OCI-LY1 (cell line): ENCODE measurements around the gene KRTAP10-2.

Experiments used
- H2AFZ ChIP-seq: fragments of 200-600 bp; sonication (generic), shearing (Covaris generic); 2 replicates; pipeline ENCODE4 v1.6.0; 2014; ENCODE audit warnings: antibody characterized with exemption, mild to moderate bottlenecking, low read length
- H3F3A ChIP-seq: fragments of 200-600 bp; sonication (generic), shearing (Covaris generic); 2 replicates; pipeline ENCODE4 v1.6.0; 2014; ENCODE audit warnings: mild to moderate bottlenecking, antibody characterized with exemption, low read length, moderate library complexity; ENCODE audit not compliant: insufficient read depth
- H3K27ac ChIP-seq: fragments of 200-600 bp; sonication (generic); 2 replicates; pipeline ENCODE4 v1.5.1; 2014; ENCODE audit warnings: low read length, mixed run types, mild to moderate bottlenecking, low read depth; ENCODE audit not compliant: poor library complexity, severe bottlenecking
- H3K27me3 ChIP-seq: fragments of 200-600 bp; sonication (generic); 2 replicates; pipeline ENCODE4 v1.6.0; 2014; ENCODE audit warnings: antibody characterized with exemption, mild to moderate bottlenecking, low read length, moderate library complexity; ENCODE audit not compliant: insufficient read depth
- H3K36me3 ChIP-seq: fragments of 200-600 bp; sonication (generic); 2 replicates; pipeline ENCODE4 v1.6.1; 2014; ENCODE audit warnings: mild to moderate bottlenecking, antibody characterized with exemption, low read length, moderate library complexity, mixed read lengths; ENCODE audit not compliant: insufficient read depth
- H3K4me1 ChIP-seq: fragments of 200-600 bp; sonication (generic); 2 replicates; pipeline ENCODE4 v1.5.1; 2014; ENCODE audit warnings: mild to moderate bottlenecking, low read length, moderate library complexity; ENCODE audit not compliant: insufficient read depth, severe bottlenecking
- H3K4me2 ChIP-seq: fragments of 200-600 bp; sonication (generic), shearing (Covaris generic); 2 replicates; pipeline ENCODE4 v1.6.1; 2014; ENCODE audit warnings: low read length
- H3K4me3 ChIP-seq: fragments of 200-600 bp; sonication (generic); 2 replicates; pipeline ENCODE4 v1.5.1; 2014; ENCODE audit warnings: low read length, low read depth, mild to moderate bottlenecking, mixed read lengths; ENCODE audit not compliant: poor library complexity, severe bottlenecking
- H3K79me2 ChIP-seq: fragments of 200-600 bp; shearing (Covaris generic); 2 replicates; pipeline ENCODE4 v1.6.1; 2016; ENCODE audit warnings: mixed run types, low read length, mixed read lengths; ENCODE audit not compliant: insufficient read depth
- H3K9ac ChIP-seq: fragments of 200-600 bp; sonication (generic), shearing (Covaris generic); 2 replicates; pipeline ENCODE4 v1.6.1; 2014; ENCODE audit warnings: mild to moderate bottlenecking, low read length, mixed read lengths
- H3K9me2 ChIP-seq: fragments of 200-600 bp; sonication (generic), shearing (Covaris generic); 2 replicates; pipeline ENCODE4 v1.6.1; 2014; ENCODE audit warnings: low read depth, mild to moderate bottlenecking, low read length, mixed read lengths
- H3K9me3 ChIP-seq: fragments of 200-600 bp; shearing (Covaris generic); 2 replicates; pipeline ENCODE4 v1.6.1; 2014; ENCODE audit warnings: low read length, mixed read lengths
- H4K20me1 ChIP-seq: fragments of 200-600 bp; sonication (generic), shearing (Covaris generic); 2 replicates; pipeline ENCODE4 v1.6.0; 2016; ENCODE audit warnings: mild to moderate bottlenecking, low read length; ENCODE audit not compliant: insufficient read depth
- CTCF ChIP-seq: fragments of 200-600 bp; sonication (generic), shearing (Covaris generic); IDR thresholded peaks from 2 replicates; pipeline ENCODE4 v1.5.1; 2017; ENCODE audit warnings: mild to moderate bottlenecking, antibody characterized with exemption, low read length, moderate library complexity, mixed read lengths
- EZH2 ChIP-seq: fragments of 200-600 bp; sonication (generic), shearing (Covaris generic); IDR thresholded peaks from 2 replicates; pipeline ENCODE4 v1.8.0; 2017; ENCODE audit warnings: borderline replicate concordance, mixed run types, mild to moderate bottlenecking, antibody characterized with exemption, low read length, moderate library complexity, mixed read lengths

The KRTAP10-2 gene

GRCh38 chr21:44556879-44557278 is 5.6 kb upstream of the KRTAP10-2 start:
- H3K36me3 ChIP-seq, result no peaks in the 10 kb centered on the region
- no peaks in the 10 kb centered on the region; the same call in 1 of the 2 replicates for H3K27me3 ChIP-seq
- no peak overlapping the region for H3K27ac ChIP-seq
- H3K4me3 ChIP-seq, result no peak overlapping the region
- no peaks in the 10 kb centered on the region for H3K9me2 ChIP-seq
- no peak overlapping the region for H3K9ac ChIP-seq
- H2AFZ ChIP-seq, result no peak overlapping the region
- H3K4me1 ChIP-seq, result no peaks in the 10 kb centered on the region
- H3K79me2 ChIP-seq, result no peaks in the 10 kb centered on the region
- H3K9me3 ChIP-seq, result no peaks in the 10 kb centered on the region
- H4K20me1 ChIP-seq, result no peaks in the 10 kb centered on the region
- H3F3A ChIP-seq, result no peaks in the 10 kb centered on the region
- no peak for TF ChIP-seq CTCF
- no peak for TF ChIP-seq EZH2
- H3K4me2 ChIP-seq, result no peak overlapping the region

GRCh38 chr21:44555200-44555875 is 4.0 kb upstream of the KRTAP10-2 start:
- no peaks in the 10 kb centered on the region for H3K9me2 ChIP-seq
- no peaks in the 10 kb centered on the region for H4K20me1 ChIP-seq
- TF ChIP-seq CTCF (no peak), EZH2 (no peak)
- H3K79me2 ChIP-seq, result no peaks in the 10 kb centered on the region
- H3K27ac ChIP-seq, result no peak overlapping the region
- H3K9me3 ChIP-seq, result no peaks in the 10 kb centered on the region
- no peak overlapping the region for H3K9ac ChIP-seq
- no peak overlapping the region for H3K4me3 ChIP-seq
- no peak overlapping the region for H2AFZ ChIP-seq
- H3K27me3 ChIP-seq, result no peaks in the 10 kb centered on the region; the same call in 1 of the 2 replicates
- H3F3A ChIP-seq, result no peaks in the 10 kb centered on the region
- no peaks in the 10 kb centered on the region for H3K4me1 ChIP-seq
- H3K36me3 ChIP-seq, result no peaks in the 10 kb centered on the region
- H3K4me2 ChIP-seq, result no peak overlapping the region

- Histone ChIP-seq H3K4me2 (no peak overlapping the region), H3K79me2 (no peaks in the 10 kb centered on the region), H3K27me3 (no peaks in the 10 kb centered on the region; the same call in 1 of the 2 replicates), H3F3A (no peaks in the 10 kb centered on the region), H3K36me3 (no peaks in the 10 kb centered on the region), H3K27ac (no peak overlapping the region), H3K9me2 (no peaks in the 10 kb centered on the region), H3K4me3 (no peak overlapping the region), H3K4me1 (no peaks in the 10 kb centered on the region), H3K9me3 (no peaks in the 10 kb centered on the region), H4K20me1 (no peaks in the 10 kb centered on the region), H3K9ac (no peak overlapping the region), H2AFZ (no peak overlapping the region)
- TF ChIP-seq EZH2 (no peak), CTCF (no peak)
Measured at GRCh38 chr21:44552681-44553080, 1.4 kb upstream of the KRTAP10-2 start.
